GM19397 (cell line): ENCODE data around the gene PLEKHA6.
"Not testable (repeated sequence)": the region's sequence is repeated elsewhere in the genome, so short reads cannot be mapped to it uniquely, and the experiment has no call there.

ENCODE experiments used
- ATAC-seq: cut with Tn5 transposase; IDR thresholded peaks from one replicate; pipeline ENCODE4 v1.9.1; 2021; ENCODE audit warnings: mild to moderate bottlenecking, moderate library complexity; ENCODE audit not compliant: unreplicated experiment

The PLEKHA6 gene

GRCh38 chr1:204246876-204247275, 112.9 kb downstream of the PLEKHA6 start:
- no peak for ATAC-seq

GRCh38 chr1:204242920-204243319, 116.8 kb downstream of the PLEKHA6 start:
- no peak for ATAC-seq

- ATAC-seq, result no peak
These were observed 117.8 kb downstream of the PLEKHA6 start for GRCh38 chr1:204241914-204242313.

GRCh38 chr1:204241050-204241449, 118.7 kb downstream of the PLEKHA6 start:
- ATAC-seq, result no peak

- ATAC-seq, result no peak
These were observed 119.5 kb downstream of the PLEKHA6 start for GRCh38 chr1:204240233-204240632.

- ATAC-seq, result not testable (repeated sequence)
These were observed 120.3 kb downstream of the PLEKHA6 start for GRCh38 chr1:204239401-204239800.

- not testable (repeated sequence) for ATAC-seq
These were observed 121.2 kb downstream of the PLEKHA6 start for GRCh38 chr1:204238520-204238919.

GRCh38 chr1:204237515-204237914, 122.2 kb downstream of the PLEKHA6 start:
- ATAC-seq, result not testable (repeated sequence)

GRCh38 chr1:204232526-204232925, 127.2 kb downstream of the PLEKHA6 start:
- no peak for ATAC-seq

- no peak for ATAC-seq
These were observed 129.5 kb downstream of the PLEKHA6 start for GRCh38 chr1:204230211-204230610.

- no peak for ATAC-seq
These were observed 130.8 kb downstream of the PLEKHA6 start for GRCh38 chr1:204228896-204229295.

- no peak for ATAC-seq
These were observed 131.5 kb downstream of the PLEKHA6 start for GRCh38 chr1:204227996-204228785.

- no peak for ATAC-seq
These were observed 132.4 kb downstream of the PLEKHA6 start for GRCh38 chr1:204227351-204227750.

- no peak for ATAC-seq
These were observed 133.6 kb downstream of the PLEKHA6 start for GRCh38 chr1:204225841-204226735.

GRCh38 chr1:204224655-204225054, 135.1 kb downstream of the PLEKHA6 start:
- ATAC-seq, result no peak

- ATAC-seq, result no peak
These were observed 136.4 kb downstream of the PLEKHA6 start for GRCh38 chr1:204223129-204223860.

- no peak for ATAC-seq
These were observed 137.0 kb downstream of the PLEKHA6 start for GRCh38 chr1:204222764-204223055.

- ATAC-seq, result no peak
These were observed 137.5 kb downstream of the PLEKHA6 start for GRCh38 chr1:204222006-204222763.

- no peak for ATAC-seq
These were observed 138.5 kb downstream of the PLEKHA6 start for GRCh38 chr1:204221271-204221670.

GRCh38 chr1:204219971-204220616, 139.6 kb downstream of the PLEKHA6 start:
- ATAC-seq, result no peak
